ENCODE measurements around the gene SMLR1.
"Not testable (repeated sequence)": the region's sequence is repeated elsewhere in the genome, so short reads cannot be mapped to it uniquely, and the experiment has no call there.

The SMLR1 gene

DNA sequence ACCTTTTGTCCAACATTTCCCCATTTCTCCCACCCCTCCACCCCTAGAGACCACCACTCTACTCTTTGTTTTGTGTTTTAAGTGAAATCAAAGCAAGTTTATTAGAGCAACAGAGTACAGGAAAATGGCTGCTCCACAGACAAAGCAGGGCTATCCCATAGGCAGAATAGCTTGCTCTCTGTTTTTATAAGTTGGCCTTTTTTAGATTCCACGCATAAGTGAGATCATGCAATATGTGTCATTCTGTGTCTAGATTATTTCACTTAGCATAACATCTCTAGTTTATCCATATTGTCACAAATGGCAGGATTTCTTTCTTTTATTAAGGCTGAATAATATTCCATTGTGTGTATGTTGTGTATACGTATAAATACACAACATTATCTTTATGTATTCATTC is 30.1 kb upstream of the SMLR1 start:
- DNase-seq (ENCODE audit: low spot score in 2 of 2): no peak
- H3K4me1 Mint-ChIP-seq: no peaks in the 10 kb centered on the region
- ATAC-seq (replicated peaks; ENCODE audit: extremely low read depth, poor library complexity, severe bottlenecking): no peak
- H3K27ac Mint-ChIP-seq (ENCODE audit: low read depth): no peak overlapping the region
- no peaks in the 10 kb centered on the region for H3K27me3 Mint-ChIP-seq
- H3K4me3 Mint-ChIP-seq: no peak overlapping the region
- H3K36me3 Mint-ChIP-seq (ENCODE audit: insufficient read depth): peaks cover 1% of the 10 kb centered on the region
- no peaks in the 10 kb centered on the region for H3K9me3 Mint-ChIP-seq

DNA sequence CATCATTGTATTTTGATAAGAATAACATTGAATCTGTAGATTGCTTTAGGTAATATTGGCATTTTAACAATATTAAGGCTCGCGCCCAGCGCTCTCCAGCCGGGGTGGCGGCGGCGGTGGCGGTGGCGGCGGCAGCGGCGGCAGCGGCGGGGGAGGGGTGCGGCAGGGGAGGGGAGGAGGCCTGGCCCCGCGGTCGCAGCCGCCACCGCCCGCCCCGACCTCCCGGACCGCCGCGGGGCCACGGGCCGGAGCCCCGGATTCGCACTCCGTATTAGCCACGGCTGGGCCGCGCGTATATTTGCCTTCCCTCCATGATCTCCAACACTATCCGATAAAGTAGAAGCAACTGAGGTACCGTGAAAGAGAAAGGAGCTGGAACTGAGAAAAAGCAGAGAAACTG is 25.8 kb upstream of the SMLR1 start:
- not testable (repeated sequence) for DNase-seq (ENCODE audit: low spot score in 2 of 2); H3K4me3 Mint-ChIP-seq; ATAC-seq (replicated peaks; ENCODE audit: extremely low read depth, poor library complexity, severe bottlenecking); H3K27ac Mint-ChIP-seq (ENCODE audit: low read depth); H3K36me3 Mint-ChIP-seq (ENCODE audit: insufficient read depth); H3K9me3 Mint-ChIP-seq; H3K4me1 Mint-ChIP-seq
- H3K27me3 Mint-ChIP-seq: peaks cover 20% of the 10 kb centered on the region

DNA sequence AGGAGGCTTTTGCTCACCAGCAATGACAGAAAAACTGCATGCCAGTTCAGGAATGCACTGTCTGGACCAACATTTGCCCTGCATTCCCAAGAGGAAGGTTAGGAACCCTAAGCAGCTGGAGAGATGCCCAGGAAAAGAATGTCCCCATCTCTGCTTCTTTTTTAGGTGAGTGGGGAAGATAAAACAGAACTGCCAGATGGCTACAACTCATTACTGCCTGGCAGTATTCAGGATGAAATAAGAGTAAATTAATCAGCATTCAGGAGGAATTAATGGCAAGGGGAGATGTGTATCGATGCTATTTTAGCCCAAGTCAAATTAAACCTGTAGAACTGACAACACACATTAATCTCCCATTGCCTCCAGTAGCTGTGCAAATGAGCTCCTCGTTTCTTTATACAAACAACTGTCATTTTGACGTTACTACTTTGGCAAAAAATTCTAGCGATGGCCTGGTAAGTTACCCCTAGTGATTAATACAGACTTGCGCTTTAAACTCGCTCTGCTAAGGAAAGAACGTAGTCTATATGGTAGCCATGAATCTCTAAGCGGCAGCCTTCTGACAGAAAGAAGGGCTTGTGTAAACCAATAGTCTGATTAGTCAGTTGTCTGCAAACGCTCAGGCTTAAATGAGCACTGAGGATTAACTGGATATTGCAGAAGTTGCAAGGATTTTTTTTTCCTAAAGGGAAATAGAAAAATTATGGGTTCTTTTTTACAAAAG is 16.7 kb upstream of the SMLR1 start:
- no peak overlapping the region for H3K27ac Mint-ChIP-seq (ENCODE audit: low read depth)
- ATAC-seq (replicated peaks; ENCODE audit: extremely low read depth, poor library complexity, severe bottlenecking): no peak
- no peaks in the 10 kb centered on the region for H3K9me3 Mint-ChIP-seq
- no peak for DNase-seq (ENCODE audit: low spot score in 2 of 2)
- H3K27me3 Mint-ChIP-seq: peaks cover 23% of the 10 kb centered on the region
- no peak overlapping the region for H3K4me3 Mint-ChIP-seq
- no peaks in the 10 kb centered on the region for H3K4me1 Mint-ChIP-seq
- no peaks in the 10 kb centered on the region for H3K36me3 Mint-ChIP-seq (ENCODE audit: insufficient read depth)

DNA sequence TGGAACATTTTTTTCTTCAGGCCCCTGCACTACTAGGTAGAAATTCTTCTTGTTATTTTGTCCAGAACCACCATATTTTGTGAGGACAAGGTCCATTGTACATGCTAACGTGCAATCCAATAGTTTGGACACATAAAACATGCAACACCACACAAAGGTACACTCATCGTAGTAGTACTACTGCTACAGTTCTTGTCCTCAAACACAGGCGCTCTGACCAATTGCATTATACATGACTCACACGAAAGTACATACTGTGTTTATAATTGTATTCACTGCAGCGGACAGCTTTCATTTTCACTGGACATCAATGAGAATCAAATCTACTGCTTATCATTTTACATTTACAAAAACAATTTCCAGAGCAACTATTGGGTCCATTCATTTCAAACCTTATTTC is 15.3 kb upstream of the SMLR1 start:
- no peak overlapping the region for H3K27ac Mint-ChIP-seq (ENCODE audit: low read depth)
- ATAC-seq (replicated peaks; ENCODE audit: extremely low read depth, poor library complexity, severe bottlenecking): no peak
- H3K9me3 Mint-ChIP-seq: no peaks in the 10 kb centered on the region
- H3K4me1 Mint-ChIP-seq: no peaks in the 10 kb centered on the region
- peaks cover 9% of the 10 kb centered on the region for H3K27me3 Mint-ChIP-seq
- no peak overlapping the region for H3K4me3 Mint-ChIP-seq
- H3K36me3 Mint-ChIP-seq (ENCODE audit: insufficient read depth): no peaks in the 10 kb centered on the region
- DNase-seq (ENCODE audit: low spot score in 2 of 2): no peak

DNA sequence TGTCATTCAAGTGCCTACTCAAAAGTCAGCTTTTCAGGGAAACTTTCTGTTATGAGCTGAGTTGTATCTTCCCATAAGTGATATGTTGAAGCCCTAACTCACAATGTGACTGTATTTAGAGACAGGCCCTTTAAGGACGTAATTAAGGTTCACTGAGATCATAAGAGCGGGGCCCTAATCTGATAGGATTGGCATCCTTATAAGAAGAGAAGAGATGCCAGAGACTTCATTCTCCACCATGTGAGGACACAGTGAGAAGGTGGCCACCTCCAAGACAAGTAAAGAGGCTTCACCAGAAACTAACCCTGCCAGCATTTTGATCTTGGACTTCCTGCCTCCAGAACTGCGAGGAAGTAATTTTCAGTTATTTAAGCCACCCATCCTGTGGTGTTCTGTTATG is 12.7 kb upstream of the SMLR1 start:
- Mint-ChIP-seq H3K9me3 (no peaks in the 10 kb centered on the region), H3K27me3 (peaks cover 12% of the 10 kb centered on the region), H3K4me1 (no peaks in the 10 kb centered on the region), H3K36me3 (ENCODE audit: insufficient read depth) (no peaks in the 10 kb centered on the region), H3K27ac (ENCODE audit: low read depth) (no peak overlapping the region), H3K4me3 (no peak overlapping the region)
- ATAC-seq (replicated peaks; ENCODE audit: extremely low read depth, poor library complexity, severe bottlenecking) (no peak), DNase-seq (ENCODE audit: low spot score in 2 of 2) (no peak)

DNA sequence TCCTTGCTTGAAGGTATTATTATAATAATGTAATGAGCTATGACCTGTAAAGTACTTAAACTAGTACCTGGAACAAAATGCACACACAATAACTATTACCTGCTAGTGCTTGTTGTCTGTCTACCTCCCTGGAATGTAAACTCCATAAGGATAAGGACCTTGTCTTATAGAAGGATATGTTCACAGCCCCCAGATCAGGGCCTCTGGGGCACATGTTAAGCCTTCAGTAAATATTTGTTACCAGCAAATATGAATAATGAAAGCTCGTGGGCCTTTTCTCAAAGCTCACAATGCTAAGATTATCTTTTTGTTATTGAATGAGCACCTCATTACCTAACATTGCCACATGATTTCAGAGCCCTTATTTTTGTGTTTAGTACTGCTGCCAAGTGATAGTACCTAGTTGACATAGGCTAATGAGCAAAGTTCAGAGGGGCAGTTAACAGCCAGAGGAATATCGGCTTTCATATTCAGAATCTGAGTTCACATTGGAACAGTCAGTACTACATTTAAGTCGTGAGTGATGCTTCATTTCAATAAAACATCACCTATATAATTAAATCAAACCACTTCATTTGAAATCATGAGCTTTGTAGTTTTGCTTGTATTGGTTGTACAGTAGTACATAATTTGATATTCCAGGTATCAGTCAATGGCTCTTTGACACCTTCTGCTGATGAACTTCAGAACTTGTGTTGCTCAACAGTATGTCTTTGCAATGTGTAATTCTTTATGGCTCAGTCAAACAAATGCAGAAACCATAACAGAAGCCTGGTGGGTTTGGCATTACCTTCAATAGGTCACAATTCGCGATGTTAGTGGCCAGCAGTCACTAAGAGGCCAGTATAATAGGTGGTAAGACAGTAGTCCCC is 11.8 kb upstream of the SMLR1 start:
- H3K36me3 Mint-ChIP-seq (ENCODE audit: insufficient read depth): no peaks in the 10 kb centered on the region
- DNase-seq (ENCODE audit: low spot score in 2 of 2): no peak
- H3K27me3 Mint-ChIP-seq: peaks cover 12% of the 10 kb centered on the region
- no peaks in the 10 kb centered on the region for H3K9me3 Mint-ChIP-seq
- no peak for ATAC-seq (replicated peaks; ENCODE audit: extremely low read depth, poor library complexity, severe bottlenecking)
- no peak overlapping the region for H3K4me3 Mint-ChIP-seq
- no peak overlapping the region for H3K27ac Mint-ChIP-seq (ENCODE audit: low read depth)
- H3K4me1 Mint-ChIP-seq: no peaks in the 10 kb centered on the region

DNA sequence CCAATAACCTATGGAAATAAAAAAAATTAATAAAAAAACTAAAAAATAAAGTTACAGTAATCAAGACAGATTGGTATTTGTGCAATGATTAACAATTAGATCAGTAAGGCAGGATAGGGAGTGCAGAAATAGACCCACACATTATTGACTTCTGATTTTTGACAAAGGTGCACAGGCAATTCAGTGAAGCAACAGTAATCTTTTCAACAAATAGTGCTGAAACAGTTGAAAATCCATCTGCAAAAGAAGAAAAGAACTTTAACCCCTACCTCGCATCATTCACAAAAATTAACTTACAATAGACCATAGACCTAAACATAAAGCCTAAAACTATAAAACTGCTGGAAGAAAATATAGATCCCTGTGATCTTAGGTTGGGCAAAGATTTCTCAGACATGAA is 4.5 kb upstream of the SMLR1 start:
- Mint-ChIP-seq H3K27me3 (peaks cover 4% of the 10 kb centered on the region), H3K36me3 (ENCODE audit: insufficient read depth) (no peaks in the 10 kb centered on the region), H3K9me3 (no peaks in the 10 kb centered on the region), H3K4me1 (peaks cover 6% of the 10 kb centered on the region), H3K27ac (ENCODE audit: low read depth) (no peak overlapping the region), H3K4me3 (no peak overlapping the region)
- ATAC-seq (replicated peaks; ENCODE audit: extremely low read depth, poor library complexity, severe bottlenecking): no peak
- no peak for DNase-seq (ENCODE audit: low spot score in 2 of 2)

DNA sequence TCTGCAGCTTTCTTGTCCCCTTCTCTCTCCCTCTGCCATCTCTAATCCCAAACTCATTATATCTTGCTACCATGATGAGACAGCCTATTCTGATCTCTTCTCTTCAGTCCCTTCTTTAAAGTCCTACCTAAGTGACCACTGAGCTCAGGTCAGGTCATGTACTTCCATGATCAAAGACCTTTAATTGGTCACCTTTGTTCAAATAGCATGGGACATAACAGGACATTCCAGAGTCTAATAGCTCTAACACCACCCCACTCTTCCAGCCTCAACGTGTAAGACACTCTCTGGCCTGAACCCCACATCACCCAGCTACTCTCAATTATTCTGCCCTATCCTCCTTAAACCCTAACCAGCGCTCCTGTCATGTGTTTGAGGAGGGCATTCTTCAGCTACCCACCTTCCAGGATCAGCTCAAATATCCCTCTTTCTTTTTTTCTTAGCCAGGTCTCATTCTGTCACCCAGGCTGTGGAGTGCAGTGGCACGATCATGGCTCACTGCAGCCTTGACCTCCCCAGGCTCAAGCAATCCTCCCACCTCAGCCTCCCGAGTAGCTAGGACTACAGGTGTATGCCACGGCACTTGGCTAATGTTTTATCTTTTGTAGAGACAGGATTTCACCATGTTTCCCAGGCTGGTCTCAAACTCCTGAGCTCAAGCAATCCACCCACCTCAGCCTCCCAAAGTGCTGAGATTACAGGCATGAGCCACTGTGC is 2.1 kb upstream of the SMLR1 start:
- no peak overlapping the region for H3K4me3 Mint-ChIP-seq
- no peaks in the 10 kb centered on the region for H3K27me3 Mint-ChIP-seq
- DNase-seq (ENCODE audit: low spot score in 2 of 2) (no peak), ATAC-seq (replicated peaks; ENCODE audit: extremely low read depth, poor library complexity, severe bottlenecking) (no peak)
- no peaks in the 10 kb centered on the region for H3K9me3 Mint-ChIP-seq
- no peak overlapping the region for H3K27ac Mint-ChIP-seq (ENCODE audit: low read depth)
- H3K4me1 Mint-ChIP-seq: peaks cover 6% of the 10 kb centered on the region
- H3K36me3 Mint-ChIP-seq (ENCODE audit: insufficient read depth): no peaks in the 10 kb centered on the region

DNA sequence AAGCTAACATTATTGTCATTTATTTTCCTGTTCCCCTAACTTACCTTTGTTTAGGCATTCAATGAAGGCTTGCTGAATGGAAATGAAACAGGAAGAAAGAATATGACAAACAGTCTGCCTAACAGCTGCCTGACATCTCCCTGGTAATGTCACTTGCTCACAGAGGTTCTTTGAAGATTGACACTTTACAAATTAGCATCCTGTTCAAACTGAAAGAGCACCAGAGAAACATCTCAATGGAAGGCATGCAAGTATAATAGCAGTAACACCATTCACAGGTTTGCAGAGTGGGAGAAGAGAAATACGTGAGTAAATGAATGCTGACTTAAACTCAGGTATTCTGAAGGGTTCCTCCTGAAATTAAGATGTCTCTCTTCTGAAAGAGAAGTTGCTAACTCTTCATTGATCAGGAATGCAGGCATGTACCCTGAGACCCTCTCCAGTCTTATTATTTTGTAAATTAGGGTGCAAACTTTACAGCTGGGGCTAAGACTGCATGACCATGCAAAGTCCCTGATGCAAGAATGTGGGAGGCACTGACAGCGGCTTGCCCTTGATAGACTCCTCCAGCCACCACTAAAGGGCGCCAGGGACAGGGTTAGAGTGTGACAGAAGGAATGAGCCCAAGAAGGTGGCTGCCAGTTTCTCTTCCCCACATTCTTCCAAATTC is 1.3 kb upstream of the SMLR1 start:
- H3K27ac Mint-ChIP-seq (ENCODE audit: low read depth): no peak overlapping the region
- DNase-seq (ENCODE audit: low spot score in 2 of 2): no peak
- H3K4me3 Mint-ChIP-seq: no peak overlapping the region
- H3K9me3 Mint-ChIP-seq: no peaks in the 10 kb centered on the region
- peaks cover 6% of the 10 kb centered on the region for H3K4me1 Mint-ChIP-seq
- ATAC-seq (replicated peaks; ENCODE audit: extremely low read depth, poor library complexity, severe bottlenecking): no peak
- H3K36me3 Mint-ChIP-seq (ENCODE audit: insufficient read depth): no peaks in the 10 kb centered on the region
- H3K27me3 Mint-ChIP-seq: no peaks in the 10 kb centered on the region

DNA sequence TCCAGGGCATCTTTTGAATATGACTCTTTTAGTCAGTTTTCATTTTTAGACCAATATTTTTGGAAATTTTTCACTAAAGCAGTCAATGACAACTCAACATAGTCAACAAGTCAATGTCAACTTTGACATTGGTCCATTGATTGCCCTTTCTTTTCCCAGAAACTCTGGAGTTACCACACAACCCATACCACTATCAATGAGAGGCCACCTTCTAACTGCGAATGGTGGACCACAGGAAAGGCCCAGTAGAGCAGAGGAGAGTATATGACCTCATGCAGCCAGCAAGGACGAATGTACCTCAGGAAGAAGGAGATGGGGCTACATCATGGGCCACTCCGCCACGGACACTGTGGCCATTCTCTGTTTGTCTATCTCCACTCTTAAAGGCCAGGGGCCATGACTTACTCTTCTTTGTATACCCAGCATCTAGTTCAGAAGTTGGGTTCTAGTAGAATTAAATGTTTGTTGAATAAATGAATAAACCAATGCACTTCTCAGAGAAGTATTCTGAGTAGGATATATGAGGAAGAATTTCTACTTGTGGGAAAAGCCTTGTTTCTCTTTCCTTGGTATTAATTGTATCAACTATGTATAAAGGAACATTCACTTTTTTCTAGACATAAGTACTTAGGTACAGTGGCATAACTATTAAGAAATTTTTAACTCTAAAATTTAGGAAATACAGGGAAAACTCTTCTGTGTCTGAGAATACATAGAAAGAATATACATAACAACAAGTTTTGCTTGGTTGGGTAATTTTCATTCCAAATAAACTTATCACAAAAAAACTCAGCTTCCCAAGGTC is 562 bp upstream of the SMLR1 start:
- Mint-ChIP-seq H3K4me1 (peaks cover 6% of the 10 kb centered on the region), H3K27me3 (no peaks in the 10 kb centered on the region), H3K36me3 (ENCODE audit: insufficient read depth) (no peaks in the 10 kb centered on the region), H3K4me3 (no peak overlapping the region), H3K9me3 (no peaks in the 10 kb centered on the region), H3K27ac (ENCODE audit: low read depth) (no peak overlapping the region)
- ATAC-seq (replicated peaks; ENCODE audit: extremely low read depth, poor library complexity, severe bottlenecking) (no peak), DNase-seq (ENCODE audit: low spot score in 2 of 2) (no peak)

DNA sequence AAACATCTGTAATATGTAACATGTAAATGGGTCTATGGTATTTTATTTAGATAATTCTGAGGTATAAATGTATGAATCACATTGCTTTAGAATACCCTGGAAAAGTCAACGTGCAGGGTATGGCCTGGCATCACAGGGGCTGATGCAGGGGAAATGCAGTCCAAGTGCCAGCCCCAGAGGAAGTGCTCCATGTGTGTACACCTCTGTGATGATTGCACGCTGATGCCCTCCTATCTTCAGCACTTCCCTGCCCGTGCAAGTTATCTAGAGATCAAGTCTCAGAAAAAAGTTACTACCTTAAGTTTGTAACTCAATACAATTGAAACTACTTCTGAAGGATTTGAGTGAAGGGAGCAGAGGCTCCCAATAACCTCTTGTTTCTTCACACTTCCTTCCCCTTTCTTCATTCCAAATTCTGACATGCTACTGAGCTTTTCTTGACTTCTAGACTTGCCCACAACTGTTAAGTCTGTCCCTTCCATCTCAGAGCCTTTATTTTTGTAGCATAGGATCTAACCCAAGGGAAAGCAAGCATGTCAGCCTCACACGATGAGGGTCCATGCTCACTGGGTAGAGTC is 2.2 kb downstream of the SMLR1 start:
- Mint-ChIP-seq H3K36me3 (ENCODE audit: insufficient read depth) (no peaks in the 10 kb centered on the region), H3K27ac (ENCODE audit: low read depth) (no peak overlapping the region), H3K9me3 (no peaks in the 10 kb centered on the region), H3K4me1 (peaks cover 6% of the 10 kb centered on the region), H3K27me3 (no peaks in the 10 kb centered on the region), H3K4me3 (no peak overlapping the region)
- ATAC-seq (replicated peaks; ENCODE audit: extremely low read depth, poor library complexity, severe bottlenecking): no peak
- DNase-seq (ENCODE audit: low spot score in 2 of 2): no peak

Data from central memory CD8-positive, alpha-beta T cell (primary cell).